HuH-7 (cell line): ENCODE measurements around the gene NFE2L2.
"Not testable (repeated sequence)": the region's sequence is repeated elsewhere in the genome, so short reads cannot be mapped to it uniquely, and the experiment has no call there.

Source experiments
- DNase-seq: peaks from one replicate; pipeline ENCODE4 v3.0.0; 2011; ENCODE audit warnings: low spot score

The NFE2L2 gene

DNA sequence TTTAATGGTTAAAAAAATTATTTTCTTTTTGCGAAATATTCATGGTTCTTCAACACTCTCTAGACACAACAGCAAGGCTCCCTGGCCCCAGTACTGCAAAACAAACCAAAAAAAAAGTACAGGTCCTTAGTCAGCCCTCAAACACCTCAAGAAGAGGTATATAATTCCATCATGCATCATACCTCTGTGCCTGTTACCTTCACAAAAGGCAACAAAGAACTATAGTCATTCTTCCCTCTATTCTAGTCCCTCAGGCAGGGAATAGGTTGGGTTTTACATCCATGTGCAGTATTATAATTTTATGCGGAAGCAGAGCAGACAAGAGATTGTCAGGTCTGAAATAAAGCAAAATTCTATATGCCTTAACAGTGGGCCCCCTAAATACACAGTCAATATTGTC lies 8.5 kb downstream of the NFE2L2 start:
- DNase-seq, result no peak

GRCh38 chr2:177255227-177255601 lies 9.3 kb downstream of the NFE2L2 start:
- DNase-seq, result no peak

DNA sequence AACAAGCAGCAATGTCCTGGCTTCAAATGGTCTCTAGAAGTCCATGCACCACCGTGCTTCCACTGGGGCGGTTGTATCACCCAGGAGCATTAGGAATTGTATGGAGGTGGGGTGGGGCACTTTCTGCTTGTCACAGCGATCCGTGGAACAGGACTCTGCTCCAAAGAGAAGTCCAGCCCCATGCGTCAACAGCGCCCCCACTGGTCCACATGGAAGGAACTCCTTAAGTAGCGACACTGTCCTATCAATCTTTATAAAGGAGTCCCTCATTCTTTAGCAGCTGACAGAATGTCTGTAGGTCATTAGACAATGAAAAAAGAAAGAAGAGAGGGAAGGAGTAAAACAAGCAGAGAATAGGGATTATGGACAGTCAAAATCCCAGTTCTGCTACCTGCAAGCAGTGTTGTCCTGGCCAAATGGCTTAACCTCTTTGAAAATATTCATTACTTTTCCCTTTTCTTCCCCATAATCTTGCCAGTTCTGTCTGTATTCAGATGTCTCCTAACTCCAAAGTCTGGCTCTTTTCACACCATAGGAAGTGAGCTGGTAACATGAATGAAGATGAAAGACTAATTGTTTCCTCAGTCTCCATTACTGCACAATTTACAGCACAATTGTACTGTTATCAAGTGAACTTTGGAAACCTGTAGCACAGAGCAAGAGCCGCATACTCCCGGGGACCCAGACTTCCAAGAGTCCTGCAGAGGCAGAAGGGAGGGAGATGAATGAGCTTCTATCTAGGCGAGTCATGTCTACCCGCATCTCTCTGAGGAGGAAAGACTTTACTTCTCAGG lies 9.9 kb downstream of the NFE2L2 start:
- DNase-seq, result no peak

DNA sequence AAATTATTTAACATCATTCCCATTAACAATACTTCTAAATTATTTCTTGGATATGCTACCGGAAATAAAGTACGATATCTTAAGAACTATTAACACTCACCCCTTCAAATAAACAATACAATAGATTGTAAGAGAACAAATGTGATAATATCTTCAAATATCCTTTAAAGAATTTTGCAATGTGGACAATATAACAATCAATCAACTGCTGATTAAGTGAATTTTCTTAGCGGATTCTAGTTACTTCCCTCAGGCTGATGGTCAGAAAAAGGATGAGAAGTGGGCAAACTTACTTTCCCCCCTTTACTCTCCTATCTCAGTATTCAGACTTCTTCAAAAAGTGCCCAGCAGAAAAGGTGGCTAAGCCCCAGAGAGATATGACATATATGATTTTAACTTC lies 10.8 kb downstream of the NFE2L2 start:
- DNase-seq, result no peak

DNA sequence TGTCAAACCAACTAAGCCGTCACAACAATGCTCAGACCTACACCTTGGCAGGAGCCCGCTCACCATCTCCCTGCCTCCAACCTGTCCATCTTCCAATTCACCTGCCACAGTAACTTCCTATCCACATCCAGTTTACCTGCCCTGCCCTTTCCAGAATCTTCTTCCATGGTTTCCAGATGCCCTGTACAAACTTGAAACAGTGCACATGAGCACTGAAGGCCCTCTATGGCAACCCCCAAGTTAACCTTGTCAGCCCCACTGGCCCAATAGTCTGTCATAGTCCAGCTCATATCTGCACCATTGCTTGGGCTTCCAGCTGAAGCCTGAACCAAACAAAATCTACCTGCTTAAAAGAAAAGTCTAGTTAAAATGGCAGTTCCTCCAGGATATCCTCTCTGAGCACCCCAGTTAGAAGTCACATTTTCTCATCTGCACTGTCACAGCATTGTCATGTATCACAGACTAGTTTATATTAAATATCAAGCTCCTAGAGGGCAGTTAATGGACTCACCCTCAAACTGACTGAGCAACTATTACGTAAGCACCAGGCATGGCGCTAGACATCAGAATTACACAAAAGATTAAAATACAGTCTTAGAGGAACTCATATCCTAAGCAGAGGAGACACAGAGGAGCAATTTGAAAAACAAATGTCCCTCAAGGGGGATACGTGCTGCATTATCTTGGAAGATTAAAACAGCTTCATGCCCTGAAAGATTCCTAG lies 11.6 kb downstream of the NFE2L2 start:
- no peak for DNase-seq

- DNase-seq, result no peak
Measured at GRCh38 chr2:177251165-177251542, 13.4 kb downstream of the NFE2L2 start.

GRCh38 chr2:177250461-177250860 lies 14.1 kb downstream of the NFE2L2 start:
- DNase-seq, result no peak

- no peak for DNase-seq
Measured at GRCh38 chr2:177249038-177249437, 15.5 kb downstream of the NFE2L2 start.

GRCh38 chr2:177247693-177248262 lies 16.7 kb downstream of the NFE2L2 start:
- DNase-seq, result no peak

DNA sequence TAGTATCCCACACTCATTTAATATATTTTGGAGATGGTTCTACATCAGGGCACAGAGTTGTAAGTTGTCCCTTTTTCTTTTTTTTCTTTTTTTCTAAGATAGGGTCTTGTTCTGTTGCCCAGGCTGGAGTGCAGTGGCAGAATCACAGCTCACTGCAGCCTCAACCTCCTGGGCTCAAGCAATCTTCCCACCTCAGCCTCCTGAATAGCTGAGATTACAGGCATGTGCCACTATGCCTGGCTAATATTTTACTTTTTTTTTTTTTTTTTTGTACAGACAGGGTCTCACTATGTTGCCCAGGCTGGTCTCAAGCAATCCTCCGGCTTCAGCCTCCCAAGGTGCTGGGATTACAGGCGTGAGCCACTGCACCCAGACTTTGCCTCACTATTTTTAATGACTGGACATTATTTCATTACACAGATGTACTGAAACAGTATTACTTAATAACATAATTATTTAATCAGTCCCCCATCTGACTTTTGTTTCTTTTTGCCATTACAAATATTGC lies 17.9 kb downstream of the NFE2L2 start:
- not testable (repeated sequence) for DNase-seq

DNA sequence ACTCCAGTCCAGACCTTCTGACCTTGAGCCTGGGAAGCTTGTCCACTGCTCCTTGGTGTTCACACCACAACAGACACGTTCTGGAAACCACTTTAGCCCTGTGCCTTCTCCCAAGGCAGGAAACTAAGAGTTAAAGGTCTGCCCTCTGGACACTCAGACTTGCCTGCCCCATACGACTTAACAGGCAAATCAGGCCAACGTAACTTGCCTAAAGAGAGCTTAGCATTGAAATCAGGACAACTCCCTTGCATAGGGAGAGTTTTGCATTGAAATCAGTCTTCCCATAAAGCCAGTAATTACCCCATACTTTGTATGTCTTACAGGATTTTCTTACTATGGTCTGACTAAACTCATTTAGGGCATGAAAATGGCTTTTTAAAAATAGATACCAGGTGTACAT lies 18.5 kb downstream of the NFE2L2 start:
- no peak for DNase-seq

DNA sequence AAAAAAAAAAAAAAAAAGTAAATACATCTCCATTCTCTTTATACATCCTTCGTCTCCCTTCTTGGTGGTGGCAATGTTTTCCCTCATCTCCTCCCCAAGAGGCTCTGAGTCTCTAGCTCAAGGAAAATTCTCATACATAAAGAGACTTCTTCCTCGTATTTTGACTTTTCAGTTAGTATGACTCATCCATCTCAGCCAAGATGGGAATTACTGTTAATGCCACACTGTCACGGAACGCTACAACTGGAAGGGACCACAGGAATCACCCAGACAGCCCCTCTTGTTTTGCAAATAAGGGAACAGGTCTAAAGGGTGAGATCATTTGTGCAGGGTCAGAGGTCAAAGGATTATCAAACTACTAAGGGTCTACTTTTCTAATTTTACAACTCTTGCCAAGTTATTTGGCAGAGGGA lies 19.5 kb downstream of the NFE2L2 start:
- DNase-seq, result no peak

- no peak for DNase-seq
Measured at GRCh38 chr2:177244244-177244771, 20.2 kb downstream of the NFE2L2 start.

- no peak for DNase-seq
Measured at GRCh38 chr2:177243476-177243875, 21.1 kb downstream of the NFE2L2 start.

GRCh38 chr2:177243073-177243472 lies 21.5 kb downstream of the NFE2L2 start:
- DNase-seq, result no peak

DNA sequence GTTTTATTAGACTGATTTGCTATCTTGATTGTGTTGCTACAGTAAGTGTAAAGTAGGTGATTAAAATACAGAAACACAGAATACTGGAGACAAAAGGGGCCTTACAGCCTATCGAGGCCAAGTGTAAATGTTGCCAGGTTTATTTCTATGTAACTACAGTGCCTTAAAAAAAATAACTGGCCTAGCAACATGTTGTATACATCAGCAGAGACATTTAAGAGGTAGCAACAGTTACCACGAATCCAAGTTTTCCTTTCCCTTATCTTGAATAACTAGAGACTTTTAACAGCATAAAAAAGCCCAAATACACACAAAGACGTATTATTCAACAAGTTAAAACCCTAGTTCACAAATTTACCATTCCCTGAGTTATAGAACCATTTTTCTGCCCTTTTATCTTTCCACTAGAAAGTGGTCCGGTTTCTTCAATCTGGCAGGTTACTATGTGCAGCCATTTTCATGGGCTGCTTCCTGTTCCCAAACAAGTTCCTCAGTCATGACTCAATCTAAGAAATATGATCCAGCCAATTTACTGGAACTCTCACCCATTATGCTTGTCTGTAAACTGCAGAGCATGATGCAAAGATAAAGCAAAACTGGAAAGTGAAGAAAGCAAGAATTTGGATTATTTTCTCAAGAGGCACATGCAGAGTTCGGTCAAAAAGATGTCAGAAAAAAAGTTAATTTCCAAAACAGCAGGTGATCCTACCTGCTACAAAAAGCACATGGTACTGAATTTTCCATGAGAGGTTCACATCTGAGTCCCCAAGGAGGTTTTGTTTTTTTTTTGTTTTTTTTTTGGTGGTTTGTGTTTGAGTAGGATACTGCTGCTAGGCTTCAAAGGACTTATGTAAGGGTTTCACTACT lies 22.2 kb downstream of the NFE2L2 start:
- DNase-seq, result no peak

- DNase-seq, result no peak
Measured at GRCh38 chr2:177241711-177242120, 22.8 kb downstream of the NFE2L2 start.

- DNase-seq, result no peak
Measured at GRCh38 chr2:177239932-177240630, 24.4 kb downstream of the NFE2L2 start.

GRCh38 chr2:177239053-177239452 lies 25.5 kb downstream of the NFE2L2 start:
- DNase-seq, result no peak

- DNase-seq, result no peak
Measured at GRCh38 chr2:177237932-177238331, 26.6 kb downstream of the NFE2L2 start.

GRCh38 chr2:177235855-177236437 lies 28.6 kb downstream of the NFE2L2 start:
- no peak for DNase-seq
